ENCODE data around the gene LAG3.
A peak's percentile ranks its signal among the peaks of the same experiment; 100 is the strongest.
"Not testable (repeated sequence)": the region's sequence is repeated elsewhere in the genome, so short reads cannot be mapped to it uniquely, and the experiment has no call there.

The LAG3 gene

DNA sequence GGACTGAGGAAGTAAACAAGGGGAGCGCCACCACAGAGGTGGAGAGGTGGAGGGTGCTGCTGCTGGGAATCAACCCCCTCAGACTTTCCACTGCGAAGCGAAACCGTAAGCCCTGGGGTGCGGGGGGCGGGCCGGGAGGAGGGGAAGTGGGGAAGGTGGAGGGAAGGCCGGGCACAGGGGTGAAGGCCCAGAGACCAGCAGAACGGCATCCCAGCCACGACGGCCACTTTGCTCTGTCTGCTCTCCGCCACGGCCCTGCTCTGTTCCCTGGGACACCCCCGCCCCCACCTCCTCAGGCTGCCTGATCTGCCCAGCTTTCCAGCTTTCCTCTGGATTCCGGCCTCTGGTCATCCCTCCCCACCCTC lies at the start of gene LAG3:
LAG3 (plus strand) TSS at position 190 of the 365 bp plus-strand sequence. CDS start 333 bp downstream, outside the sequence.
- no peak for DNase-seq (ENCODE audit: low read depth in 3 of 3, low spot score in 1 of 3)

DNA sequence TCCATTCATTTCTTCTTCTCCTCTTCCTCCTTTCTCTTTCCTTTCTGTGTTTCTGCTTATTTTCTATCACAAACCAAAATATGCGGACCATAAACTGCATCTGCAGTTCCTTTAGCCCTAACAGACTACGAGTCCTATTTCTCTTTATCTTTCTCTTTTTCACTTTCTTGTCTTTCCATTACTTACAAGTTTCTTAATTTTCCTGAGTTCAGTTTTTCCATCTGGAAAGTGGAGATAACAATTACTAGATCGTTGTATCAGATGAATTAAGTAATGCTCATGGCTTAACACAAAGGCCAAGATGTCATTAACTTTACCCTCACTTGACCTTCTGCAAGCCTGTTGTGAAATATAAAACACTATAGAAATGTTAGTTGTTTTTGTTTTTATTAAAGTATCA lies 49.5 kb upstream of the LAG3 start:
- DNase-seq (ENCODE audit: low read depth in 3 of 3, low spot score in 1 of 3), result no peak

DNA sequence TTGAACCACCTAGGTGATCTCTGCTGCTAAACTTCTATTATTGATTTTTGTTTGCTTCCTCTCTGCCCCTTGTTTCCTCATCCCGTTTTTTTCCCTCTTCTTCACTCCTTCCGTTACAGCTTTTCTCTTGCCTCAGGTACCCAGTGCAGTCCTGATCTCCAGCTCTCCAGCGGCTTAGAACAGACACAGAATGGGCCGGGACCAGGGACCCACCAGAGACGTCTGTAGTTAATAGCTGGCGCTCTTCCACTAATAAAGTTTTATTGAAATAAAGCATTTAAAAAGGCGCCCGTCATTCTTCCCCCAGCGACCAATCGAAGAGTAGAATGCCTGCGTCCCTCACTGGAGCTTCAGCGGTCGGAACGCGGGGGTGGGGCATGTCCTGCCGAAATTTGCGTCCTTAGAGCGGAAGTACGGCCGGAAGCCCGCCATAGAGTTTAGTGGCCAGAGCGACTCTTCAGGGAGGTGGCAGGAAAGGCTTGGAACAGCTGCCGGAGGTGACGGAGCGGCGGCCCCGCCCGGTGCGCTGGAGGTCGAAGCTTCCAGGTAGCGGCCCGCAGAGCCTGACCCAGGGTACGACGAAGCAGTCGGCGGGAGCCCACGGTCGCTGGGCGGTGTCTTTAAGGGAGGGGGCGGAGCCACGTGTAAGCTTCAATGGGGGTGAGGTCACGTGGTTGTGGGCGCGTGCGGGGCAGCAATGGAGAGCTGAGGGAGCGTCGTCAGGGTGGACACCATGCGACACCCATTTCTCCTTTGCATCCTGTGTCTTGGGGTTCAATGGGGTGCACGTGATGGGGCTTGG lies 48.5 kb upstream of the LAG3 start, which contains the start of gene COPS7A:
COPS7A (plus strand) TSS at position 440 of the 802 bp plus-strand sequence. CDS start 611 bp downstream, outside the sequence.
- DNase-seq (ENCODE audit: low read depth in 3 of 3, low spot score in 1 of 3), result peak; percentile 82 to 92 (median 83)

DNA sequence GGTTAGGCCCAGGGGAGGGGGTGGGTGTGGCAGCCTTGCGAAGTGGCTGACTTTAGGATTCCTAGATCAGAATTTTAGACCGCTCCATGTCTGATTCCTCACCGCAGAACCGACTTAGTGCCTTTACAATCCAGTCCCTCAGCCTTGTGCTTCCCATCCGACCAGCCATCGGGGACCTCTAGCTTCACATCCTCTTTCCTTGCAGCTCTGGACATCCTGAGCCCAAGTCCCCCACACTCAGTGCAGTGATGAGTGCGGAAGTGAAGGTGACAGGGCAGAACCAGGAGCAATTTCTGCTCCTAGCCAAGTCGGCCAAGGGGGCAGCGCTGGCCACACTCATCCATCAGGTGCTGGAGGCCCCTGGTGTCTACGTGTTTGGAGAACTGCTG lies 47.9 kb upstream of the LAG3 start:
- DNase-seq (ENCODE audit: low read depth in 3 of 3, low spot score in 1 of 3), result no peak

DNA sequence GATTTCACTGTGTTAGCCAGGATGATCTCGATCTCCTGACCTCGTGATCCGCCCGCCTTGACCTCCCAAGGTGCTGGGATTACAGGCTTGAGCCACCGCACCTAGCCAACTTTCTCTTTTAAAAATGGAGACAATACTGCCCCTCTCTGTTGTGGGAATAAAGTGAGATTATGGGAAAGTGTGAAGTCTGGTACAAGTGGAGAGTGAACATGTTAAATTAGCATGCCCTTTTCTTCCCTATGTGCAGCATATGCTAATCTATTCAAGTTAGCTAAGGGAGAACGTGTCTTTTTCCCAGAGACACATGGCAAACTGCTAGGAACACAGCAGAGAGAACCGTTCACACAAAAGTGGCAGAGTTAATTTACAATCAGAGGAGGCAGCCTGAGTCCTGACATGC lies 47.0 kb upstream of the LAG3 start:
- DNase-seq (ENCODE audit: low read depth in 3 of 3, low spot score in 1 of 3), result no peak

DNA sequence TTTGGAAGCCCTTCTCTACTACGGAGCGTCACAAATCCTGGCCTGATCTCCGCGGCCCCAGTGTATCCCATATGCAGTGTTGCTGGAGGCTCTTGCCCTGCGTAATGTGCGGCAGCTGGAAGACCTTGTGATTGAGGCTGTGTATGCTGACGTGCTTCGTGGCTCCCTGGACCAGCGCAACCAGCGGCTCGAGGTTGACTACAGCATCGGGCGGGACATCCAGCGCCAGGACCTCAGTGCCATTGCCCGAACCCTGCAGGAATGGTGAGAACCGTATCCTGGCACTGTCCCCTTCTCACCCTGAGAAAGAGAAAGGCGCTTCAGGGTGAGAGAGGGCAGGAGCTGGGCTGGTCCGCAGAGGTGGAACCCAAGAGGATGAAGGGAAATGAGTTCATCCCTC lies 43.1 kb upstream of the LAG3 start:
- no peak for DNase-seq (ENCODE audit: low read depth in 3 of 3, low spot score in 1 of 3)

DNA sequence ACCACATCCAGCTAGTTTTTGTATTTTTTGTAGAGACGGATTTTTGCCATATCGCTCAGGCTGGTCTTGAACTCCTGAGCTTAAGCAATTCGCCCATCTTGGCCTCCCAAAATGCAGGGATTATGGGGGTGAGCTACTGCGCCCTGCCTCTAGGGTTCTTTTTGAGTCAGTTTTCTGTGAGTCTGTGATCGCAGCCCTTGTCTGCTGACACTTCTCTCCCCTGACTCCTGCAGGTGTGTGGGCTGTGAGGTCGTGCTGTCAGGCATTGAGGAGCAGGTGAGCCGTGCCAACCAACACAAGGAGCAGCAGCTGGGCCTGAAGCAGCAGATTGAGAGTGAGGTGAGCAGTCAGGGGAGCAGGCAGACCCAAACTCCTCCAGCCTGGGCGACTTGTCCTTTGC lies 42.2 kb upstream of the LAG3 start:
- DNase-seq (ENCODE audit: low read depth in 3 of 3, low spot score in 1 of 3), result no peak

DNA sequence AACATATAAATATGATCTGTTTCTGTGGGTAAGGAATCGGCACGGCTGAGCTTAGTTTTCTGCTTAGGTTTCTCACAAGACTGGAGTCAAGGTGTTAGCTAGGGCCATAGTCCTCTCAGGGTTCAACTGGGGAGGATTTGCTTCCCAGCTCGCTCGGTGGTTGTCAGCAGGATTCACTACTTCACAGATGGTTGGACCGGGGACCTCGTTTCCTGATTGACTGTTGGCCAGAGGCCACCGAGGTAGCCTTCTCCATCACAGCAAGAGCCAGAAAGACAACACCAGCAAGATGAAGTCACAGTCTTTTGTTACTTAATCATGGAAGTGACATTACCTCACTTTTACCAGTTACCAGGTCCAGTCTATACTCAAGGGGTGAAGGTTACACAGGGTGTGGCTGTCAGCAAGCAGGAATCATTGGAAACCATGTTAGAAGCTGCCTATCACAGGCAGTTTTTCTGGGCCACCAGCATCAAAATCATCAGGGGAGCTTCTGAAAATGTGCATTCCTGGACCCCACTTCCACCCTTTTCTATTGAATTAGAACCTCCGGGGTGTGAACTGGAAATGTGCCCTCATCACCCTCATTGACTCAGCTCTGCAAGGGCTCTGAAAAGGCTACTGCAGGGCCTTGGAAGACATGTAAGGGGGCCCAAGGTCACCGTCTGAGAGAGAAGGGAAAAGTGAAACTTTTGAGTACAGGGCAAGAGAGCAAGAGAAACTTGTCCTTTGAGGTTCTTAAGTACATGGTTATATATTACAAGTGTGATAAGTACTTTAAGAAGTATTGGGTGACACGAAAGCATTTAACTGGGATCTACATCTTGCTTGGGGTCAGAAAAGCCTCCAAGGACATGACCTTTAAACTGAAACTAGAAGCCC lies 37.6 kb upstream of the LAG3 start:
- no peak for DNase-seq (ENCODE audit: low read depth in 3 of 3, low spot score in 1 of 3)

DNA sequence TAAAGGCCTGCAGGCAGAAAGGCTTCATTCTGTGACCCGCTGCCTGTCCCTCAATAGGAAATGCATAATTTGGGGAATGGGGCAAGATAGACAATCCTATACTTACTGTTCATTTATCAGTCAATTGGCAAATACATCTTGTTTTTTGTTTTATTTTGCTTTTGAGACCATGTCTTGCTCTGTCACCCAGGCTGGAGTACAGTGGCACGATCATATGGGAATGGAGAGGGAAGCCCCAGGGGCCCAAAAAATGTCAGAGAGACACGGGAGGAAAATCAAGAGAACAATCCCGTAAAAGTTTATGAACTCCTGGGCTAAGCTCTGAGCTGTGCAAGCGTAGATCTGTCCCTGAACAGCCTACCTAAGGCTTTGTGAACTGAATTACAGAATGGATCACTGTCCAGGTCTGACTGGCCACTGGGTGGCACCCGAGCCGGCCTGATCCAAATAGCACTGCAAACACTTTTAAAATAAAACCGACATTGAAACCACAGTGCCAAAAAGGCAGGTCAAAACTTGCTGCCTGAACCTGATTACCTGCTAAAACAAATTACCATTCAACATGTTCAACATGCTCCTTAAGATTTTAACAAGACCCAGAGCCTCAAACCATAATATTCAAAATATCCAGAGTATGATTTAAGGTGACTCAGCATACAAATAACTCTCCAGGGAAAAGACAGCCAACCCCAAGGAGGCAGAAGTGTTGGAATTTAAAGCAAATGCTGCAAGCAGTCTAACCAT lies 36.7 kb upstream of the LAG3 start:
- no peak for DNase-seq (ENCODE audit: low read depth in 3 of 3, low spot score in 1 of 3)

DNA sequence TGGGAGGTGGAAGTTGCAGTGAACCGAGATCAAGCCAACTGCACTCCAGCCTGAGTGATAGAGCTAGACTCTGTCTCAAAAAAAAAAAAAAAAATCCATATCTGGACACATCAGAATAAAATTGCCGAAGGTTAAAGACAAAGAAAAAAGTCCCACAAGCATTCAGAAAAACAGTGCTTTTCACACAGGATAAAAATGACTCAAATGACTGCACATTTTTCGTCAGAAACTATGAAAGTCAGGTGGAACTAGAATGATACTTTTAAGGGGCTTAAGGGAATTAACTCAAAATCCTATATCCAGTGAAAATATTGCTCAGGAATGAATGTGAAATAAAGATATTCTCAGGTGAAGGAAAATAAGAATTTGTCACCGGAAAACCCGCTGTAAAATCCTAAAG lies 35.6 kb upstream of the LAG3 start:
- DNase-seq (ENCODE audit: low read depth in 3 of 3, low spot score in 1 of 3), result no peak

DNA sequence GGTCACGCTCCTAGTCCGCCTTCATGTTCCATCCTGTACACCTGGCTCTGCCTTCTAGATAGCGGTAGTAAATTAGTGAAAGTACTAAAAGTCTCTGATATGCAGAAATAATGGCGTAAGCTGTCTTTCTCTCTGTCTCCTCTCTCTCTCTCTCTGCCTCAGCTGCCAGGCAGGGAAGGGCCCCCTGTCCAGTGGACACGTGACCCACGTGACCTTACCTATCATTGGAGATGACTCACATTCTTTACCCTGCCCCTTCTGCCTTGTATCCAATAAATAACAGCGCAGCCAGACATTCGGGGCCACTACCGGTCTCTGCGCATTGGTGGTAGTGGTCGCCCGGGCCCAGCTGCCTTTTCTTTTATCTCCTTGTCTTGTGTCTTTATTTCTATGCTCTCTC lies 30.2 kb upstream of the LAG3 start:
- DNase-seq (ENCODE audit: low read depth in 3 of 3, low spot score in 1 of 3), result not testable (repeated sequence)

DNA sequence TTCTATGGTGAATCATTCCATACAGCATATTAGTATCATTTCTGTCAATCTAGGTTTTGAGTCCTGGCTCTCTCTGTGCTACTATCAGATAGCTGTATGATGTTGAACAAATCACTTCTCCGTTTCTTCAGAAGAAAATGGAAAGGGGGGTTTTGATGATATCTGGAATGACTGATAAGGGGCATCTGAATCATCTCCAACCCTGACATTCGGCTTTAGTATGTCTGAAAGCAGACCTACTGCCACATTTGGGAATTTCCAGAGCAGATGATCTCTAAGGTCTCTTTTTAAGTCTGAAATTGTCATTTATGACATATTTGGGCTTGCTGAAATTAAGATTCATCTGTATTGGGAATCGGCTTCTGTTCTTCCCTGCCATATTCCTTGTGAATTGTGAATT lies 29.5 kb upstream of the LAG3 start:
- no peak for DNase-seq (ENCODE audit: low read depth in 3 of 3, low spot score in 1 of 3)

DNA sequence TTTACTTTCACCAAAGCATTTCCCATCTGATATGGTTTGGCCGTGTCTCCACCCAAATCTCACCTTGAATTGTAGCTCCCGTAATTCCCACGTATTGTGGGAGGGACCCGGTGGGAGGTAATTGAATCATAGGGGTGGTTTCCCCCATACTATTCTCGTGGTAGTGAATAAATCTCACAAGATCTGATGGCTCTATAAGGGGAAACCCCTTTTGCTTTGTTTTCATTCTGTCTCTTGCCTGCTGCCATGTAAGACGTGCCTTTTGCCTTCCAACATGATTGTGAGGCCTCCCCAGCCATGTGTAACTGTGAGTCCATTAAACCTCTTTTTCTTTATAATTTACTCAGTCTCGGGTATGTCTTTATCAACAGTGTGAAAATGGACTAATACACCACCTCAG lies 29.0 kb upstream of the LAG3 start:
- DNase-seq (ENCODE audit: low read depth in 3 of 3, low spot score in 1 of 3), result not testable (repeated sequence)

DNA sequence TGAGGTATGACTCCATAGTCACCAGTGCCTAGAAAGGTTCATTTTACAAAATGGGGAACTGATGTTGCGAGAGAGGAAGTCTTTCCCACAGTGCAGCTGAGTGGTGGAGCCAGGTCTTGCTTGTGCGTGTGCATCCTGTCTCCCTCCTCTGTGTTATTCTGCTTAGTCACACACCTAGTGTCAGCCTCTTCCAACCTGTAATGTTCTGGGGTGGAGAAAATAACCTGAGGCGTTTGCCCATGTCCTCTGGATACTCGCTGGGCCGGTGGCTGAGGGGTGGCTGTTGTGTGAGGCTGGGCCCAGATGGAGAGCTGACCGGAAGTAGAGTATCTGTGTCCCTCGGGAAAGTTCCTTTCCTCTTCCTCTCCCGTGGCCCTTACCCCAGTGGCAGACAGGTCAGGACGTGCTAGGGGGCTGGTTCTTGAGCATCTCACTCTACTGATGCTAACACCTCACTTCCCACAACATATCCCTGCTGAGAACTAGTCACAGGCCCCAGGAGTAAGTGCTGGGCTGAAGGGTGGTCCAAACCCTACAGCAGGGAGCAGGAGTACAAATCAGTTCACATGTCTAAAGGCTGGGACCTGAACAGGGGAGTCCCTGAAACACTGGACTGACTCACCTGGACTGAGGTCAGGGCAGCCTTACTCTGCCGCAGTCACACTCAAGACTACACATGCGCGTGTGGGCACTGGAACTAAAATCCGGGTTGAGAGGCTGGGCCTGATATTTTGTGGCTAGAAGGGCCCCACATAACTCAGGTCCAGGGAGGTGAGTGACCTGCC lies 26.4 kb upstream of the LAG3 start:
- no peak for DNase-seq (ENCODE audit: low read depth in 3 of 3, low spot score in 1 of 3)

DNA sequence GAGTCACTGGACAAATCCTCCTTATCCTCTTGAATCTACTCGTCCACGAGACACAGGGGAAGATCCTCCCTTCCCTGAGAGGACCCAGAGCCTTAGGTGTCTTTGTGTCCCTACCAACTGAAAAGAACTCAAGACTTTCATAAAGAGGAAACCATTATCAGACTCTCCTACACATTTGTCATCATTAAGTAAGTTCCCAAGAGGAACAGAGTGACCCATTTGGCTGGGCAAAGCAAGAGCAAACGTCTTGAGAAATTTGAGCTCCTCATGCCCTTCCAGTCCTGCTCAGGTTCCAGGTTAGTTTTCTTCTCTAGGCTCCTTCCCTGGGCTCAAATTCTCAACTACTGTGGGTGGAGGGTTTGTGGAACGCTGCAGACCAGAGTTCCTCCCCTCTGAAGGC lies 25.1 kb upstream of the LAG3 start:
- DNase-seq (ENCODE audit: low read depth in 3 of 3, low spot score in 1 of 3), result no peak

DNA sequence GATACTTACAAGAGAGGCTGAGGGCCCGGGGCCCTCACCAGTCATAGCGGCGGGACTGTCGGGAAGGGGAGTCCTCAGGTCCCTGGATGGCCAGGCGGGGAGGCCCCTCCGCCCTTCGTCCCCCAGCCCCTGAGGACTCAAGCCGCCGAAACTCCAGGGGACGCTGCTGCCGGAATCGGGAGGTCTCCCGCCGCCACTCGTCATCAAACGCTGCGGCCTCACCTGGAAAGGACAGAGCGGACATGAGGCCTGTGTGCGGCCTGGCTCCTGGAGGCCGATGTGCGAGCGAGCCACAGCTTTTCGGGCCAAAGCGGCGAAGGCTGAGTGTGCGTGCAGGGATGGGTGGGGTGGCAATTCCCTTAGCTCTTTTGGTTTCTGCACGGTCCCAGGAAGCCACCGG lies 23.6 kb upstream of the LAG3 start:
- DNase-seq (ENCODE audit: low read depth in 3 of 3, low spot score in 1 of 3), result no peak

DNA sequence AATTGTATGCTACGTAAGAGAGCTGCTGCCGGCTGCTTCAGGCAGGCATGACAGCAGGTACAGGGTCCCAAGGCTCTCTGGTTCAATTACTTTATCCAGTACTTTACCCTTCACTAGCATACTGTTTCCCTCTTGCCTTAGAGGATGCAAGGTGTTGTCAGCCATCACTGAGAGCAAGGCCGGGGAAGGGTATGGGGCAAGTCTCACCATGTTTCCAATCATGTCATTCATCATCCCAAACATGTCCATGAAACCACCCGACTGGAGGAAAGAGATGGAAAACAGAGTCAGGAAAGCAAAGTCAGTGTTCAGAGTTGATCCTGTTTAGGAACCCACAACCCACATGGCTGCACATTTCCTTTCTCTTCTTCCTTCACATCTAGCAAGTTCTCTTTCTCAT lies 21.8 kb upstream of the LAG3 start:
- DNase-seq (ENCODE audit: low read depth in 3 of 3, low spot score in 1 of 3), result no peak

DNA sequence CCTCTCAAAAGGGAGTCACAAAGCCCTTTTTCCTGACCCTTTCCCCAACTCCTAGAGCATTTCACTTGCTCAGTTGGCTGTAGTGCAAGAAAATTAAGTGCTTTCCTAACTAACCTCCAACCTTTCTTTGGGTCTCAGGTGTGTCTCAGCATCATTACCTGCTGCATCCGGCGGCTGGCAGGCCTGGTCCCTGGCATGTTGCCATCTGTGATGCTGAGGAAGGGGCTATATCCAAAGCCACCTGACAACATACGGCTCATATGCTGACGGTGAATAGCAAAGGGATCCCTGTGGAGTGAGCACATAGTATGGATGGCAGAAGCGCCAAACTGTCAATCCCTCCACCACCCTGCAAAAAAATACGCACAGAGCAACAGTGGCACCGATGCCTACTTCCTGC lies 20.6 kb upstream of the LAG3 start:
- no peak for DNase-seq (ENCODE audit: low read depth in 3 of 3, low spot score in 1 of 3)

DNA sequence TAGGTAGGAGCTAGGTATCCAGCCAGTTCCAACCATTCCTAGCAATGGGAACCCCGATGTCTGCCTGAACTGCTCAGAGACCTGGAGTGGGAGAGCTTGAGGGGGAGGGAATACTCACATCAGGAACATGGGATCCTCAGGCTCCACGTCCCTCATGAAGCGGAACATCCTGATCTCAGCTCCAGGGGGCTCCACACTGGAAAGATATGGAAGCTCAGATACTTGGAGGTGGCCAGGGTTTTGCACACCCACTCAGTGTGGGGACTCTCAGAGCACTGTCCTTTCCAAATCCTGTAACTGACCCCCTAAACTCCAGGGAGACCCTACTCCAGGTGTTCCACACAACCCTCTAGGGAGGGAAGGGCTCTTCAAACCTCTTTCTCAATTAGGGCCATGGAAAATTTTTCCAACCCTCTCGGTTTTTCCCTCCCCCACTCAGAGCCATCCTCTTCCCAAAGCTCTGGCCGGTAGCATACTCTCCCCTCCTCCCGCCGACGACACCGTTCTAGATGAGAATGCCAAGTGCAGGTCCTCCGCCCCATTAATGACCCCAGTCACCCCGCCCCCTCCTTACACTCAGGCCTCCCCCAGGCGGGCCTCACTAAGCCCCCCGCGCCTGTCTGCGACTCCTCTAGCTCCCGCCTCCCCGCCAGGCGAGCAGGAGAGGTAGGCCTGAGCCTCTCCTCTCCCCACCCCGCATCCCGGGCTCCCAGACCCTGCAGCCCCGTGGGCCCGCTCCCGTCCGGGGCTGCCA lies 20.0 kb upstream of the LAG3 start:
- DNase-seq (ENCODE audit: low read depth in 3 of 3, low spot score in 1 of 3), result no peak
